DMS 273 (cell line): ENCODE results near the gene KLK10.

ENCODE experiments used
- DNase-seq: peaks from one replicate; lab custom pipeline; 2025; ENCODE audit not compliant: unreplicated experiment; lab: John Stamatoyannopoulos, UW

Gene KLK10, protein sequence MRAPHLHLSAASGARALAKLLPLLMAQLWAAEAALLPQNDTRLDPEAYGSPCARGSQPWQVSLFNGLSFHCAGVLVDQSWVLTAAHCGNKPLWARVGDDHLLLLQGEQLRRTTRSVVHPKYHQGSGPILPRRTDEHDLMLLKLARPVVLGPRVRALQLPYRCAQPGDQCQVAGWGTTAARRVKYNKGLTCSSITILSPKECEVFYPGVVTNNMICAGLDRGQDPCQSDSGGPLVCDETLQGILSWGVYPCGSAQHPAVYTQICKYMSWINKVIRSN

DNA sequence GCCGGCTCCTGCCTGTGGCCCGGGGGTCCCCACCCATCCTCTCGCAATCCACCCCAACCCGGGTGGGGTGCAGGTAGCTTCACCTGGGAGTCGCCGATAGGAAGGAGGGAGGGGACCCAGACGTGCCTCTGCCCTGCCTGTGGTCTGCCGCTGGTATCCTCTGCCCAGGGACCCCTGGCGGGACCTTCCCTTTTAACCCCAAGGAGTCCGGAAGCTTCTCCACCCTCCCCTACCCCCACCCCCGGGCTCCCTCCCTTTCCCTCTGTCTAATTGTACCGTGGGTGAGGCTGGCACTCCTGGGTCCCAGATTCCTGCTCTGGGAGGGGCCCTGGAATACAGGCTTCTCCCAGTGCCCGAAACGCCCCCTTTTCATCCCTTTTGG lies at the start of gene KLK10:
TSS of gene KLK10 (minus strand) at position 166 of the 382 bp plus-strand sequence. CDS start 579 bp downstream, outside the sequence.
- no peak for DNase-seq

GRCh38 chr19:51066393-51067186 lies 47.1 kb upstream of the KLK10 start:
- DNase-seq, result no peak

GRCh38 chr19:51065221-51065960 lies 45.9 kb upstream of the KLK10 start:
- DNase-seq, result no peak

GRCh38 chr19:51064534-51065220 lies 45.2 kb upstream of the KLK10 start, which contains the start of gene KLK13:
Gene KLK13, minus strand, starts transcription at chr19:51065092. Its CDS starts 25 bp downstream, at chr19:51065067.
- no peak for DNase-seq

GRCh38 chr19:51063664-51064063 lies 44.2 kb upstream of the KLK10 start:
- no peak for DNase-seq

DNA sequence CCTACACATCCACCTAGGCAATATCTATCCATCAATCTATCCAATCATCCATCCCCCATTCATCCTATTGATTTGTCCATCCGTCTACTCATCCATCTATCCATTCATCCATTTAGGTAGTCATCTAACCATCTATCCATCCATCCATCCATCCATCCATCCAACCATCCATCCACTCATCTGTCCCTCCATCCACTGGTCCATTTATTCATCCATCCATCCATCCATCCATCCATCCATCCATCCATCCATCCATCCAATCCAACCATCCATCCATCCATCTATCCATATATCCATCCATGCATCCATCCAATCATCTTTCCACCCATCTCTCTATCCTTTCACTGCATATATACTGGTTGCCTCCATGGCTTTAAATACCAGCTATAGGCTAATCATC lies 41.5 kb upstream of the KLK10 start:
- no peak for DNase-seq

GRCh38 chr19:51060336-51060735 lies 40.8 kb upstream of the KLK10 start:
- DNase-seq, result no peak

DNA sequence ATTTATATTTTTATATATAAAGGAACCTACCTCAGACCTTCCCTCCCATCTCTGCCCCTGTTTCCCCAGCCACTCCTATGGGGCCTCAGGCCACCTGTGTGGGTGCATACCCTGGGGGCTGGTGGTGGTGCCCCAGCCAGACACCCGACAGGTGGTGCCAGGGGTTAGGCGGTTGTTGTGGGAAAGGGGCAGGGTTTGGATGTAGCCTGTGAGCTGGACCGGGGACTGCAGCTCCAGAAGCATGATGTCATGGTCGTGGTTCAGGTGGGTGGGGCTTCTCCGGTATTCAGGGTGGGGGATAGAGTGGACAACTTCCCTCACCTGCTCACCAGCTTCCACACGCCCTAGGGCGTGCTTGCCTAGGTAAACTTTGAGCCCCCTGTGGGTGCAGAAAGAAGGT lies 40.2 kb upstream of the KLK10 start:
- no peak for DNase-seq

DNA sequence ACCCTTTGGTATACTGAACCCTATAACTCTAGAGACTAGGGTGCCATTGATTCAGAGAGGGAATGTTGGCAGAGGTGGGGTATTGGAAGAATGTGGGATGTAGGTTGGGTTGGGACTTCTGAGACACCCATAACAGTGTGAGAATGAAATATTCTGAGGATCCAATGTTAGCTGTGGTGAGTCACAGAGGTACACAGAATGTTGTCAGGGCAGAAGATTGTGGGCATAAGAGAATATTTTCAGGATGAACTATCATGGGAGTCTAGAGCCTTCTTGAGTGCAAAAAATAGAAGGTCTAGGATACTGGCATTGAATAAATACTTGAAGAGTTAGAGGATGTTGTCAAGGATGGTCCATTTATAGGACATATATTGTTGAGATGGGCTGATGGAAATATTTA lies 36.4 kb upstream of the KLK10 start:
- DNase-seq, result no peak

- DNase-seq, result peak; percentile 11
Measured at GRCh38 chr19:51047031-51047335, 27.5 kb upstream of the KLK10 start.

- no peak for DNase-seq
Measured at GRCh38 chr19:51044327-51044726, 24.8 kb upstream of the KLK10 start.

- no peak for DNase-seq
Measured at GRCh38 chr19:51043497-51043896, 24.0 kb upstream of the KLK10 start.

DNA sequence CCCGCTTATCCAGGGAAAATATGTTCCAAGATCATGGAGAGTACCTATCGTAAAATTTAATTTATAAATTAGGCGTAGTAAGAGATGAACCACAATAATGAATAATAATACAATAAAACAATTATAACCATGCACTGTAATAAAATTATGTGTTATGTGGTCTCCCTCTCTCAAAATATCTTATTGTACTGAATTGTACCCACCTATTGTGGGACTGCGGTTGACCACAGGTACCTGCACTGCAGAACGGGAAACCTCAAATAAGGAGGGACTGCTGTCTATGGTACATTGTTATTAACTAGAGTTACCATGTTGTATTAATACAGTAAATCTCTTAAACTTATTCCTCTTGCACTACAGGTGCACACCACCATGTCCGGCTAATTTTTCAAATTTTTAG lies 20.6 kb upstream of the KLK10 start:
- no peak for DNase-seq

DNA sequence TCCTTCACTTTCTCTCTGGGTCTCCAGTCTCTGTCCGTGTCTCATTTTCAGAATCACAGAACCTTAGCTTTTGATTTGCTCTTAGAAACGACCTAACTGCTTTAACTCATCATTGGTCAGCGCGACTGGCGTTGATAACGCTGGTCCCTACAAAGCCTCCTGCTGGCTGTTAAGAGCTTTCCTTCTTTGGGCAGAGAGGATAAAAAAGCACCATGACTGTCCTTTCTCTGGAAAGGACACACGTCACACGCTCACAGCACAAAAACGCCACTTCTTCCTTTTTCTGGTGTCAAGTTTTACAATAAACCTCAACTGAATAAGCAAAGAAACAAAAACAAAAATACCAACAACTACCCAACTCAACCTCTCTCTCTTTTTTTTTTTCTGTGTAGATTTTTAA lies 17.0 kb upstream of the KLK10 start:
- DNase-seq, result no peak

DNA sequence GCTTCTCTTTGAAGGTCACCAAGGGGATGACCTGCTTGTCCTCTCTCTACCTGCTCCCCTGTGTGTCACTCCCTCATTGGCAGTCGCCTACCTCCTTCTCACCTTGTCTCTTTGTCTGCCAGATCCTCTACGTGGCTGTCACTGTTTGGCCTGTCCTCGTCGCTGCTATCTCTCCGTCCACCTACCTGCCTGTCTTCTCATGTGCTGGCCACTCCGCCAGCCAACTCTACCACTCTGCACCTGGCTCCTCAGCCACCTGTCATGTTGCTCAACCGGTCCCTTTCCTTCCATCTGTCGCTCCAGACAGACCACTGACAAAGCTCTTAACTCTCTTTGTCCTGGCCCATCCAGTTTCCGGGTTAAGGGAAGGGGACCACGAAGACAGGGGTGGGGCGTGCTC lies 15.2 kb upstream of the KLK10 start, which contains the start of gene KLK12:
TSS of gene KLK12 (minus strand) at position 299 of the 400 bp plus-strand sequence. CDS start 381 bp downstream, outside the sequence.
- DNase-seq, result no peak

- no peak for DNase-seq
Measured at GRCh38 chr19:51031880-51032225, 12.3 kb upstream of the KLK10 start.

- no peak for DNase-seq
Measured at GRCh38 chr19:51031220-51031879, 11.8 kb upstream of the KLK10 start.

DNA sequence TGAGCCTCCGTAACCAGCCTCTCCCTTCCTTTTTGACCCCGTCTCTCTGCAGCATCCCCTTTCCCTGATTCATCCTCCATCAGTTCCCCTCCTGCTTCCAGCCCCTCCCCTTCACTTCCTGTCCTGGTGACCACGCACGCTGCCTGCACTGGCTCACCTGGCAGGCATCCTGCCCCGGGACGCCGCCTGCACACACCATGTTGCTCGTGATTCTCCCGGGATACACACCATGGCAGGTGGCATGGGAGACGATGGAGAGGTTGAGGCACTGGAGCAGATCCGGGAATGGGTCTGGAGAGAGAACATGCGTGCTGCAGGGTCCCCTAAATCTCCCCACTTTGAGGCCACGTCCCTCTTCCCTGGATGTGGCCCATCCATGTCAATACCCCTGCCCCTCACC lies 11.1 kb upstream of the KLK10 start:
- DNase-seq, result no peak

GRCh38 chr19:51029718-51030117 lies 10.2 kb upstream of the KLK10 start:
- no peak for DNase-seq

- no peak for DNase-seq
Measured at GRCh38 chr19:51027873-51028272, 8.4 kb upstream of the KLK10 start.
